HepG2 (cell line): ENCODE measurements around the gene MAN1A2. TPM values are rescaled to one million over a fixed set of nuclear protein-coding genes. Genes with fewer than 3 reads are reported as not detected.

ENCODE experiments used
- ATAC-seq: fragments of 200-7000 bp; cut with Tn5 transposase; 3 replicates; pipeline ENCODE4 v1.9.1; 2020; ENCODE audit warnings: mild to moderate bottlenecking, moderate library complexity
- Bru-seq: library from RNA; stranded (reverse); fragments of 400-500 nt; gene quantifications from one replicate; lab custom pipeline; 2021; lab: Mats Ljungman, UMichigan
- BruChase-seq, 2 experiments: library from RNA; stranded (reverse); fragments of 400-500 nt; gene quantifications; one replicate each; lab custom pipeline; 2021; lab: Mats Ljungman, UMichigan
- BruUV-seq: library from RNA; stranded (reverse); fragments of 400-500 nt; replicated peaks from 2 replicates; lab custom pipeline; 2021; lab: Mats Ljungman, UMichigan
- CTCF ChIA-PET: fragments of 300-600 bp; formaldehyde crosslinking; extraction: SDS; loops from one replicate; lab custom pipeline; 2021; ENCODE audit warnings: low total read pairs, inconsistent platforms, low intra/inter-chr PET ratio; lab: Yijun Ruan, JAX
- POLR2A ChIA-PET: fragments of 350-600 bp; sonication (Branson Sonifier 250); formaldehyde crosslinking; loops from one replicate; lab custom pipeline; 2020; ENCODE audit warnings: antibody characterized with exemption, inconsistent platforms; lab: Yijun Ruan, JAX
- DNase-seq: peaks from one replicate; pipeline ENCODE4 v3.0.0-alpha.2; 2015; ENCODE audit warnings: low spot score
- FAIRE-seq: peaks from 3 replicates; lab custom pipeline; 2011; peaks lifted over from hg19 to GRCh38; lab: Jason Lieb, UNC
- H2AFZ ChIP-seq: one replicate; pipeline ENCODE4 v1.6.1; 2011; ENCODE audit warnings: low read length, inconsistent platforms
- H3K27ac ChIP-seq: fragments of 300-600 bp; 3 replicates; pipeline ENCODE4 v1.8.0; 2011; ENCODE audit warnings: mixed run types, mild to moderate bottlenecking, mixed read lengths, low read length, inconsistent platforms; ENCODE audit not compliant: insufficient read depth; ENCODE audit errors: extremely low read length
- H3K27me3 ChIP-seq, 2 experiments: fragments of 200-600 bp in 1 of 2; 2 replicates in 1 of 2; 3 replicates in 1 of 2; pipeline versions ENCODE4 v1.6.0 to v1.8.0; 2011; ENCODE audit warnings: low read length in 2 of 2, mild to moderate bottlenecking in 2 of 2, moderate library complexity in 2 of 2, inconsistent platforms in 1 of 2; ENCODE audit not compliant: insufficient read depth in 2 of 2, control insufficient read depth in 1 of 2
- H3K36me3 ChIP-seq, 2 experiments: fragments of 200-600 bp in 1 of 2; replicated peaks in 1 of 2; 2 replicates in 1 of 2; 3 replicates in 1 of 2; pipeline versions ENCODE4 v1.5.1 to v1.8.0; 2011; ENCODE audit warnings: low read length in 2 of 2, inconsistent platforms in 1 of 2; ENCODE audit not compliant: insufficient read depth in 2 of 2, control insufficient read depth in 1 of 2
- H3K4me1 ChIP-seq: 2 replicates; pipeline ENCODE4 v1.5.1; 2012; ENCODE audit warnings: low read length, inconsistent platforms; ENCODE audit not compliant: insufficient read depth
- H3K4me2 ChIP-seq: 2 replicates; pipeline ENCODE4 v1.6.0; 2011; ENCODE audit warnings: low read depth, low read length, inconsistent platforms
- H3K4me3 ChIP-seq, 3 experiments: fragments of 200-600 bp in 1 of 3; sonication (generic), shearing (Covaris generic) in 1 of 3; replicated peaks in 1 of 3; 2 replicates each; pipeline ENCODE4 v1.5.1; 2011 to 2016; ENCODE audit warnings: low read length in 3 of 3, inconsistent platforms in 2 of 3, low read depth in 2 of 3, mild to moderate bottlenecking in 2 of 3, control low read depth in 1 of 3, mixed read lengths in 1 of 3; ENCODE audit not compliant: insufficient read depth in 1 of 3
- H3K79me2 ChIP-seq: one replicate; pipeline ENCODE4 v1.6.1; 2011; ENCODE audit warnings: low read length, inconsistent platforms; ENCODE audit not compliant: insufficient read depth
- H3K9ac ChIP-seq: 2 replicates; pipeline ENCODE4 v1.6.0; 2011; ENCODE audit warnings: mild to moderate bottlenecking, low read depth, low read length, inconsistent platforms; ENCODE audit not compliant: insufficient read depth
- H3K9me3 ChIP-seq: 2 replicates; pipeline ENCODE4 v1.5.1; 2012; ENCODE audit warnings: mild to moderate bottlenecking, low read length
- H4K20me1 ChIP-seq: 2 replicates; pipeline ENCODE4 v1.6.0; 2011; ENCODE audit warnings: inconsistent platforms, mild to moderate bottlenecking, low read length, moderate library complexity; ENCODE audit not compliant: insufficient read depth
- ARNT2 ChIP-seq: sonication (generic); formaldehyde crosslinking; IDR thresholded peaks from 2 replicates; pipeline ENCODE4 v1.8.0; 2022; ENCODE audit warnings: mild to moderate bottlenecking, low read depth, missing genetic modification reagents, moderate library complexity
- GTF3A ChIP-seq: sonication (generic); formaldehyde crosslinking; conservative IDR thresholded peaks from 2 replicates; pipeline ENCODE4 v1.4.0; 2020; ENCODE audit warnings: mild to moderate bottlenecking, missing genetic modification reagents
- HMGXB4 ChIP-seq, 2 experiments: sonication (generic) in 1 of 2; formaldehyde crosslinking in 1 of 2; IDR thresholded peaks; 2 replicates each; pipeline versions ENCODE4 v1.4.0 to v1.6.1; 2018 to 2020; ENCODE audit warnings: missing genetic modification reagents in 2 of 2, borderline replicate concordance in 1 of 2, low read depth in 1 of 2, mild to moderate bottlenecking in 1 of 2, missing biosample characterization in 1 of 2
- MXD1 ChIP-seq: sonication (generic); formaldehyde crosslinking; IDR thresholded peaks from 2 replicates; pipeline ENCODE4 v1.4.0; 2020; ENCODE audit warnings: mild to moderate bottlenecking, missing genetic modification reagents
- NFYB ChIP-seq: sonication (generic); formaldehyde crosslinking; IDR thresholded peaks from 2 replicates; pipeline ENCODE4 v1.4.0; 2020; ENCODE audit warnings: missing genetic modification reagents
- NPAS2 ChIP-seq: sonication (generic); formaldehyde crosslinking; IDR thresholded peaks from 2 replicates; pipeline ENCODE4 v1.8.0; 2022; ENCODE audit warnings: mild to moderate bottlenecking, missing genetic modification reagents, borderline replicate concordance
- SIN3A ChIP-seq: IDR thresholded peaks from 2 replicates; pipeline ENCODE4 v1.6.1; 2011; ENCODE audit warnings: low read depth, mild to moderate bottlenecking, control low read depth, low read length, borderline replicate concordance
- SRSF1 ChIP-seq: fragments of 200-400 bp; formaldehyde crosslinking; optimal IDR thresholded peaks from 2 replicates; pipeline ENCODE3; 2017; ENCODE audit warnings: mild to moderate bottlenecking, low read depth, low read length, moderate library complexity
- TIGD3 ChIP-seq: sonication (generic); formaldehyde crosslinking; IDR thresholded peaks from 2 replicates; pipeline ENCODE4 v1.5.1; 2020; ENCODE audit warnings: mild to moderate bottlenecking, missing genetic modification reagents, borderline replicate concordance
- ZNF768 ChIP-seq: sonication (generic); formaldehyde crosslinking; IDR thresholded peaks from 2 replicates; pipeline ENCODE4 v1.4.0; 2020; ENCODE audit warnings: missing genetic modification reagents
- WGBS: methylation state at CpG from one replicate; pipeline ENCODE4 v1.1.6; 2017; ENCODE audit warnings: low lambda C conversion rate; 5-methylcytosine and 5-hydroxymethylcytosine counted together
- in situ Hi-C: cut with HindIII; loops from 2 replicates; pipeline ENCODE4 v1.10.0; 2017; ENCODE audit warnings: low pct_unique_long_range_greater_than_20kb; ENCODE audit not compliant: extremely low pct_ligation_motif_present
- intact Hi-C: fragments of 100-400 bp; cut with micrococcal nuclease; formaldehyde crosslinking; loops from one replicate; pipeline ENCODE4 v1.10.0; 2022; ENCODE audit not compliant: unreplicated experiment
- long read RNA-seq, 2 experiments: library from RNA in 1 of 2; library from polyadenylated mRNA in 1 of 2; stranded (forward) in 1 of 2; unstranded in 1 of 2; transcript quantifications; one replicate each; pipeline ENCODE4 v2.0.0, GENCODE V29; 2019 to 2022
- polyA minus RNA-seq, 3 experiments: library from RNA; depleted of rRNA, polyadenylated mRNA; stranded (reverse); fragments of >200 nt; gene quantifications; 2 replicates each; pipeline ENCODE4 v1.2.3, GENCODE V29; 2011; ENCODE audit warnings: low replicate concordance in 1 of 3
- polyA plus RNA-seq, 8 experiments: library from polyadenylated mRNA; depleted of rRNA in 3 of 8; stranded (reverse) in 7 of 8; unstranded in 1 of 8; fragments of >200 nt; fragmentation: Illumina TruSeq in 4 of 8; extraction: Trizol in 4 of 8; gene quantifications; 2 replicates each; pipeline versions ENCODE4 v1.2.1 to v1.2.3, GENCODE V29; 2011 to 2016; ENCODE audit warnings: low read depth in 4 of 8, missing spikeins in 1 of 8, mixed read lengths in 1 of 8; ENCODE audit not compliant: insufficient read depth in 1 of 8
- total RNA-seq, 5 experiments: library from RNA; depleted of rRNA; stranded (reverse); fragments of >200 nt; fragmentation: Illumina TruSeq; extraction: Trizol; gene quantifications; 2 replicates each; pipeline ENCODE4 v1.2.3, GENCODE V29; 2016; ENCODE audit warnings: low read depth in 1 of 5

Gene MAN1A2
- total RNA-seq (2016; rRNA removed; fragmentation: Illumina TruSeq; extraction: Trizol), result 19.9 and 20.4 TPM in 2 replicates
- 70.9 and 83.5 TPM in 2 replicates for total RNA-seq (2016; cell fraction: cytosol; rRNA removed; fragmentation: Illumina TruSeq; extraction: Trizol; ENCODE audit: low read depth)
- 20.4 and 21.4 TPM in 2 replicates for total RNA-seq (2016; cell fraction: insoluble cytoplasmic fraction; rRNA removed; fragmentation: Illumina TruSeq; extraction: Trizol)
- total RNA-seq (2016; cell fraction: membrane; rRNA removed; fragmentation: Illumina TruSeq; extraction: Trizol), result 19.7 and 24.0 TPM in 2 replicates
- total RNA-seq (2016; cell fraction: nucleus; rRNA removed; fragmentation: Illumina TruSeq; extraction: Trizol), result 29.0 and 31.6 TPM in 2 replicates
- polyA plus RNA-seq (2011; rRNA removed), result 5.9 and 8.0 TPM in 2 replicates
- polyA plus RNA-seq (2011; cell fraction: cytosol; rRNA removed), result 4.1 and 7.5 TPM in 2 replicates
- 4.1 and 5.5 TPM in 2 replicates for polyA plus RNA-seq (2011; cell fraction: nucleus; rRNA removed)
- 10.6 and 11.8 TPM in 2 replicates for polyA plus RNA-seq (2012)
- 0.53 and 0.55 TPM in 2 replicates for polyA plus RNA-seq (2016; cell fraction: cytosol; fragmentation: Illumina TruSeq; extraction: Trizol; ENCODE audit: low read depth)
- polyA plus RNA-seq (2016; cell fraction: insoluble cytoplasmic fraction; fragmentation: Illumina TruSeq; extraction: Trizol; ENCODE audit: low read depth), result 9.5 and 11.9 TPM in 2 replicates
- 2.1 and 2.2 TPM in 2 replicates for polyA plus RNA-seq (2016; cell fraction: membrane; fragmentation: Illumina TruSeq; extraction: Trizol; ENCODE audit: low read depth)
- 13.4 and 14.6 TPM in 2 replicates for polyA plus RNA-seq (2016; cell fraction: nucleus; fragmentation: Illumina TruSeq; extraction: Trizol; ENCODE audit: insufficient read depth, low read depth)
- polyA minus RNA-seq (2011; rRNA and poly(A)+ RNA removed; ENCODE audit: low replicate concordance), result 15.3 and 28.3 TPM in 2 replicates
- polyA minus RNA-seq (2011; cell fraction: cytosol; rRNA and poly(A)+ RNA removed), result 11.2 and 12.8 TPM in 2 replicates
- 43.8 and 47.1 TPM in 2 replicates for polyA minus RNA-seq (2011; cell fraction: nucleus; rRNA and poly(A)+ RNA removed)
- Bru-seq, nascent RNA, result percentile 79 among the genes with signal in this experiment
- BruChase-seq, experiment 1, labeled RNA remaining after a 6-hour chase, result percentile 76 among the genes with signal in this experiment
- BruChase-seq, experiment 2, labeled RNA remaining after a 2-hour chase, result percentile 73 among the genes with signal in this experiment
- long read RNA-seq, experiment 1, partial matches to known transcripts, result 13 of 16 reads
- long read RNA-seq, experiment 1, other reads (novel, unspliced or antisense), result 3 of 16 reads
- long read RNA-seq, experiment 2, full-length matches to known transcripts, result 1 of 32 reads
- long read RNA-seq, experiment 2, partial matches to known transcripts, result 17 of 32 reads
- long read RNA-seq, experiment 2, other reads (novel, unspliced or antisense), result 14 of 32 reads

- BruUV-seq, result no TSS peak
- WGBS, result under 1% methylated on average over 31 of the region's 93 CpGs
- Histone ChIP-seq H3K79me2 (peaks cover 58% of the 10 kb centered on the region), H3K27ac (peak within 1 kb of the TSS; percentile 95), H3K4me1 (peaks cover 31% of the 10 kb centered on the region), H3K9me3 (no peaks in the 10 kb centered on the region), H2AFZ (peak within 1 kb of the TSS; percentile 76), H3K4me3 (peak within 1 kb of the TSS; percentile 77 to 95 (median 88)), H3K36me3 (no peaks in the 10 kb centered on the region), H3K27me3 (no peaks in the 10 kb centered on the region; a peak in 1 of 5 replicates), H3K9ac (peak within 1 kb of the TSS; percentile 96), H4K20me1 (peaks cover 4% of the 10 kb centered on the region; the same call in 1 of the 2 replicates), H3K4me2 (peak within 1 kb of the TSS; percentile 98)
- peak; percentile 65 for DNase-seq
- no peak for FAIRE-seq
- POLR2A ChIA-PET, result interaction anchor here (0.7 to 1.3 kb wide), 4 partner anchors 9 to 454 kb away, joined by 3 to 5 read pairs (median 4); no protein-coding TSS in a partner anchor
- intact Hi-C loops, result loop anchor here (10.0 kb wide), 1 partner anchor 243 kb away; the partner anchor contains the start of gene TRIM45
- in situ Hi-C loops, result no loop called here
- CTCF ChIA-PET, result no interaction called here
- peak; percentile 85 for ATAC-seq
- TF ChIP-seq HMGXB4 (CRISPR knock-in tag; IDR thresholded peaks at IDR 0.05; ENCODE audit: borderline replicate concordance in 1 of 2, low read depth in 1 of 2) (peak in 1 of 2 experiments; percentile 41; a peak in 2 of 4 replicates), MXD1 (CRISPR knock-in tag) (peak; percentile 31), SRSF1 (peak; percentile 50), NPAS2 (CRISPR knock-in tag) (peak; percentile 63; the same call in 1 of the 2 replicates), ZNF768 (peak; percentile 38; the same call in 1 of the 2 replicates), GTF3A (CRISPR knock-in tag) (no peak), ARNT2 (CRISPR knock-in tag) (no peak), SIN3A (peak; percentile 62; the same call in 1 of the 2 replicates), NFYB (peak; percentile 76), TIGD3 (CRISPR knock-in tag) (0 out of 2 replicates have a peak, but pooled peaks have one; percentile 62)
These were observed at the start of gene MAN1A2 for GRCh38 chr1:117367046-117368025. Gene MAN1A2 (plus strand): TSS chr1:117367449. CDS start chr1:117368184, 735 bp downstream.
